ENCODE results near the gene PANK3. TPM values are rescaled to one million over a fixed set of nuclear protein-coding genes. Genes with fewer than 3 reads are reported as not detected.
"Not testable (repeated sequence)": the region's sequence is repeated elsewhere in the genome, so short reads cannot be mapped to it uniquely, and the experiment has no call there.

Gene PANK3
- total RNA-seq, 1 experiment from 2014 or later = 44.6 TPM

DNA sequence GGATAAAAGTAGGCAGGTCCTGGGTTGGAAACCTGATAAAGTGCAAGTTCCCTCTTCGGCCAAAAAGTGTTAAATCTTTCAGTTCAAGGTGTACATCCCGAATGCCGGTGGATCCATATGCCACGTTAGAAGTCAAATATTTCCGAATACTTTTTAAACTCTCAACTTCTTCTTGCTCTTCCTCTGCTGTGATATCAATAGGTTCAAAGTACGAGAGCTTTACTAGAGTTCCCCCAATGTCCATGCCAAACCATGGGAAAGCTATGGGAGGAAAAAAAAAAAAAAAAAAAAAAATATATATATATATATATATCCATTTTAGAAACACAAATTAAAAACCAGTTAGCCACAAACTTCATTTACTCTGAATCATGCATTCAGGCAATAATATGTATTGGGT lies 10.4 kb downstream of the PANK3 start:
- no peak for DNase-seq (ENCODE audit: low spot score)
- in situ Hi-C loops (cut with HindIII; ENCODE audit: low sequenced_read_pairs) = no loop called here

- no peak for DNase-seq (ENCODE audit: low spot score)
- in situ Hi-C loops (cut with HindIII; ENCODE audit: low sequenced_read_pairs) = no loop called here
These were observed 15.2 kb downstream of the PANK3 start for GRCh38 chr5:168563959-168564358.

GRCh38 chr5:168562279-168562678 lies 16.9 kb downstream of the PANK3 start:
- in situ Hi-C loops (cut with HindIII; ENCODE audit: low sequenced_read_pairs) = no loop called here
- DNase-seq (ENCODE audit: low spot score) = no peak

DNA sequence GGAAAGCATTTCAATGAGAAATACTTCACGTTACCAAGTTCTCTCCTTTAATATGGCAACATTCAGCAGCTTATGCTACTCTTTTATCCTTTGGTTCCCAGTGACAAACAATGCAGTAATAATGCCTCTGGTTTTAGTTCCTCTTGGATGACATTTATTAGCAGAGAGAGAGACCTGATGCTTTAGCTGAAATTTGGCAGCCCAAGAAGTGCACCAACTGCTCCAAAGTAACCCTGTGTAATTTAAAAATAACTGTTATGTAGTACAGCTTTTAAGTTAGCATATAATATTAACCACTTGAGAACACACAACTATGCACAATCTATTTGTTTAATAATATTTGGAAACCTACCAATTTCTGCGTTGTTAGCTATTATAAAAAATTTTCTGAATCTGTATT lies 21.8 kb downstream of the PANK3 start:
- in situ Hi-C loops (cut with HindIII; ENCODE audit: low sequenced_read_pairs) = no loop called here

DNA sequence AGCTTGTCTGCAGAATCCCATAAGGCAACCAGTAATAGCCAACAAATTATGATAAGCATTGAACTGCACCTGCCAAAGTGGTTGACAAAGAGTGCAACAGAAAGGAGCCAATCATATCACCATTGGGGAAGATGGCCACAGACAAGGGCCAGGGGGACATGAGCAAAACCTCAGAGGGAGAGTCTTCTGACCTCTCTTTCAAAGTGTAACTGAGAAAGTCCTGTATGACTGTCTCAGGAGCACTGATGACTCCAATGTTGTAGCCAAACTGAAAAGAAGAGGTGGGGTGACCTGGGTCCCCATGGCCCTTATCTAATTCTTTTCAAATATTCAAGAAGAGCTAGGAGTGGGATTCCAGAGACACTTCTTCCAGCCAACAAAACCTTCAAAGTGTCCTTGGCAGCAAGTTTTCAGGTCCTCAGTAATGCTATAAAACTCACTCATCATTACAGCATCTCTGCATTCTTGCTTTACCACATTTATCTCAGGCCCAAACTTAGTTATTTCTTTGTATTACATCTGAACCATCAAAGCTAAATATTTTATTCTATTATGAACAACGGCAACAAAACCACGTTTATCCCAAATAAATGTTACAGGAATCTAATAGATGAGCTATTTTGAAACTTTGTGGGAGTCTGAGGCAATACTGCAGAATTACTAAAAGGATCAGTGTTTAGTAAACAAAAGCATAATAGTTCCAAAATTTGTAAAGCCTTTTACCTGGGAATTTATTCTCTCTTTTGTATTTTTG lies 25.6 kb downstream of the PANK3 start:
- DNase-seq (ENCODE audit: low spot score) = no peak
- in situ Hi-C loops (cut with HindIII; ENCODE audit: low sequenced_read_pairs) = no loop called here

More for the DNA sequence above, 21.8 kb downstream of the PANK3 start:
- peak; percentile 30 for DNase-seq (ENCODE audit: low spot score)

DNA sequence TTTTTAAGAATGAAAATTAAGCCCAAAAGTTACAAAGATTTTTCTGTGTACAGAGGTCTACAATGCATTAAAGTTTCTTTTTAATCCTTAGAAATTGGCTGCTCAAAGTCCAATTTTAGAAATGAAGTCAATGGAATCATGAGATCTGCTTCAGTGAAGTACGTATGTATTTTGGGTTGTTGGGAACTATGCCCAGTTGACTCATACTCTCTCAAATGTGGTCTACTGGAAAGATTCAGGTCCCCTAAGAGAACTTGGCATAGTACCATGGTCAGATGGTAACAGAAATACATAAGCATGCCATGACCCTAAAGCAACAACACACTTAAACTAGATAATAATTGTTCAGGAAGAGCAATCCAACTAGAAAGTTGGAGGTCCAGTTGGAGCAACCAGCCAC lies 27.0 kb downstream of the PANK3 start:
- in situ Hi-C loops (cut with HindIII; ENCODE audit: low sequenced_read_pairs) = no loop called here
- DNase-seq (ENCODE audit: low spot score) = peak; percentile 34

DNA sequence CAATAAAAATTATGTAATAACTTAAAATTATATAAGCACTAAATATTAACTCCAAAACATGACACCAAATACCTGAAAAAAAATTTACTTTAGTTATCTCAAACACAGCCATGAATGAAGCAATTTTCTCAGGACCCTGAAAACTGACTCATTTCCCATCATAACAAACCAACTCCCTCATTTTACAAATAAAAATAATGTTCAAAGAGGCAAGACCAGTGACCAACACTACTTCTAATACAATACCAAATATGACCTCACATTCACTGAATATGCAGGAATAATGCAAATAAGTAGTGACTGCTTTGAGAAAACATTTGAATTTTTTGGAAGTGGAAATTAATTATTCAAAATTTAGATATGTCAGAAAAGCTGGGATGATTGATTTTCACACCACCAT lies 28.5 kb downstream of the PANK3 start:
- in situ Hi-C loops (cut with HindIII; ENCODE audit: low sequenced_read_pairs) = no loop called here
- no peak for DNase-seq (ENCODE audit: low spot score)

GRCh38 chr5:168549554-168549953 lies 29.6 kb downstream of the PANK3 start:
- in situ Hi-C loops (cut with HindIII; ENCODE audit: low sequenced_read_pairs) = no loop called here
- DNase-seq (ENCODE audit: low spot score) = no peak

GRCh38 chr5:168537176-168537575 lies 42.0 kb downstream of the PANK3 start:
- DNase-seq (ENCODE audit: low spot score) = no peak
- in situ Hi-C loops (cut with HindIII; ENCODE audit: low sequenced_read_pairs) = no loop called here

- in situ Hi-C loops (cut with HindIII; ENCODE audit: low sequenced_read_pairs); DNase-seq (ENCODE audit: low spot score): not testable (repeated sequence)
These were observed 44.8 kb downstream of the PANK3 start for GRCh38 chr5:168534351-168534750.

DNA sequence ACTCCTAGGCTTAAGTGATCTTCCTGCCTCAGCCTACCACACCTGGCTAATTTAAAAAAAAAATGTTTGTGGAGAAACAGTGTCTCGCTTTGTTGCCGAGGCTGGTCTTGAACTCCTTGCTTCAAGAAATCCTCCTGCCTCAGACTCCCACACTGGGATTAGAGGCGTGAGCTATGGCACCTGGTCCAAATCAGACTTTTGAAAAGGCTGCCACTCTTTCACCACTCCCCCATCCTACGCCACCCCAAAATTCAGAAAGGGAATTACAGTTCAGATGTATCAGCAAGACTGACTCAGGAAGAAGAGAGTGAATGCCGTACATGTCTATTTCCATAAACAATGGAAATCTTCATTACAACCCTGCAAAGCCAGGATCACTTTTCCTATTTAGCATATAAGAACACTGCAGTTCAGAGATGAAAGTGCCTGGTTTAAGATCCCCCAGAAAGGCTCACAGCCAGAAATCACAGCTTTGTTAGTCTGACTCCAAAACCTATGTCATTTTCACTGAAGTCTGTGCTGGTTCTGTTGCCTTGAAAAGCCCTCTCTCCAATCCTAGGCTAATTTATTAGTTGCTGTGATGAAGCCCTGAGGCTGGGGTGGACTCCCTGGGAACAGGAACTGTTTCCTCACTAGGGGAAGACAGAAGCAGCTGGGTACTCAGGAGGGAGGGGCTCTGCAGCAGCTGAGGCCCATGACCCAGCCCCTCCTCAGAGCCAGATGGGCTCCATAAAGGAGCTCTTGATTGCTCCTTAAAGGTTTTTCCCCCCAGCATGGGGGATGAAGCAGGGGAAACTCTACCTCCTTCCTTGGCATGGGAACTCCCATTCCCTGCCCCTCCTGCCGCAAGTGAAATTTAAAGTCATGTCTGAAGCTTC lies 46.9 kb downstream of the PANK3 start:
- no peak for DNase-seq (ENCODE audit: low spot score)
- in situ Hi-C loops (cut with HindIII; ENCODE audit: low sequenced_read_pairs) = no loop called here

DNA sequence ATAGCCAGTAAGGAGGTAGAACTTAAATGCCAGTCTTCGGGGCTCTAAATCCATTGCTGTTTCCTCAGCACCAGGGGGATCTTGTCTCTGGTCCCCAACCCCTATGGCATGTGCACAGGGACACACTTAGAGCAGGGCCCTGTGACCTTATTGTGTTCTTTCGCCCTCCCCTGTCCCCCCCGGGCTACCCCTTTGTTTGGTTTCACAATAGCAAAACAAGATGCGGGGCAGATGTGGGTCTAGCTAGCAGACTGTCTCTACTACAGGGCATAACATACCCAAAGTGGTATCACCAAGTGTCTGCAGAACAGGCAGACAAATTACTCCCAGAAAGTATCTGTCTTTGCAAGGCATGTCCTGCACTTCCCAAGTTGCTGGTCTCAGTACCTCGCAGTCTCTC lies 48.0 kb downstream of the PANK3 start:
- no peak for DNase-seq (ENCODE audit: low spot score)

GRCh38 chr5:168530621-168531150 lies 48.5 kb downstream of the PANK3 start:
- DNase-seq (ENCODE audit: low spot score) = no peak
- in situ Hi-C loops (cut with HindIII; ENCODE audit: low sequenced_read_pairs) = no loop called here

More for the DNA sequence above, 48.0 kb downstream of the PANK3 start:
- in situ Hi-C loops (cut with HindIII; ENCODE audit: low sequenced_read_pairs) = no loop called here

GRCh38 chr5:168529374-168530234 lies 49.6 kb downstream of the PANK3 start:
- peak; percentile 26 for DNase-seq (ENCODE audit: low spot score)
- in situ Hi-C loops (cut with HindIII; ENCODE audit: low sequenced_read_pairs) = no loop called here

DNA sequence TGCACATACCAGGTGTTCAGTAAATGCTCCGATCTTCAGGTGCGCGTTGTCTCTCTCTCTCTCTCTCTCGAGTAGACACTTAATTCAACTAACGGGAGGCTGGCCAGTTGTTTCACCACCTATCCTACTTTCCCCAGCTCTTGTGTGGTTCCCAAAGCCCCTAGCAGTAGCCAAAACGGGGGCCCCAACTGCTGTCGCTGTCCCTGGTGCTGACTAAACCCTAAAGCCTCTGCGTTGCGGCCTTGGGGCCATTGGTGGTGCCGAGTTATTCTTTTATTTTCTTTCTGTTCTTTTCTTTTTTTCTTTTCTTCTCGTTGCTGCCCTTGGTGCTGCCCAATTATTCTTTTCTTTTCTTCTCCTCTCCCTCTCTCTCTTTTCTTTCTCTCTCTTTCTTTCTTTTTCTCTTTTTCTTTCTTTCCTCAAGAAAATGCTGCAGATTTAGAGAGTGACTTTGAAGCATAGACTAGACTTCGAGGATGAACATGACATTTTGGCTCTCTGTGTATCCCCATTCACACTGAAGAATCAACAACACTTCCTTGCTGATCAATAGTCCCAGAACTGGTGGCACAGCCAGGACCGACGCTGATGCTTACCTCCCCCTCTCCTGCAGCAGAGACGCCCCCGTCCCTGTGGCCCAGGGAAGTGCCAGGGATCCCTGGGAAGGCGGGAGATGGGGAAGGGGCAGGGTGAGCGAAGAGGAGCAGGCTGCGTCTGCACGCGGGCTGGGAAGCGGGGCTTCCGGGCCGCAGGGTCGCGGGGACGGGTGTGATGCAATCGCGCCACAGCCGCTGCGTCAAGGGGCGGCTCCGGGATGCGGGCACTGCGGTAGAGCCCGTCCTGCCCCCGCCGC lies 50.4 kb downstream of the PANK3 start, which contains the start of gene FBLL1:
Gene FBLL1, plus strand, starts transcription at position 785 of the 853 bp plus-strand sequence. CDS start 200 bp downstream, outside the sequence.
- DNase-seq (ENCODE audit: low spot score) = peak; percentile 70
- in situ Hi-C loops (cut with HindIII; ENCODE audit: low sequenced_read_pairs) = no loop called here

DNA sequence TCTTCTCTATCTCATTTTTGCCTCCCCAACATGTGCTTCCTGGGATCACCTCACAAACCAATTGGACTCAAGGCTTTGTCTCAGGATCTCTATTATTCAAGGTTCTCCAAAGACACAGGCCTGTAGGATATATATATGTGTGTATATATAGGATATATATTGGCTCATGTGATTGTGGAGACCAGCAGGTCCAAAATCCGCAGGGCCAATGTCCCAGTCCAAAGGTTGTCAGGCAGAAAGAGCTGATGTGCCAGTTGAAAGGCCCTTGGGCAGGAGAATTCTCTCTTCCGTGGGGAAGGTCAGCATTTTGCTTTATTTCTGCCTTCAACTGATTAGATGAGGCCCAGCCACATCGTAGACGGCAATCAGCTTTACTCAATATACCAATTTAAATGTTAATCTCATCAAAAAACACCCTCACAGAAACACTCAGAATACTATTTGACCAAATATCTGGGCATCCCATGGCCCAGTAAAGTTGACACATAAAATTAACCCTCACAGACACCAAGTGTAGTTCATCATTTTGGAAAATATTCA lies 51.3 kb downstream of the PANK3 start:
- no peak for DNase-seq (ENCODE audit: low spot score)
- in situ Hi-C loops (cut with HindIII; ENCODE audit: low sequenced_read_pairs) = no loop called here

- in situ Hi-C loops (cut with HindIII; ENCODE audit: low sequenced_read_pairs) = no loop called here
- no peak for DNase-seq (ENCODE audit: low spot score)
These were observed 53.3 kb downstream of the PANK3 start for GRCh38 chr5:168525856-168526255.

GRCh38 chr5:168513861-168514428 lies 65.2 kb downstream of the PANK3 start:
- in situ Hi-C loops (cut with HindIII; ENCODE audit: low sequenced_read_pairs) = no loop called here
- no peak for DNase-seq (ENCODE audit: low spot score)
